OCI-LY1 (cell line): ENCODE results near the gene NR5A1.

Experiments used
- EZH2 ChIP-seq: fragments of 200-600 bp; sonication (generic), shearing (Covaris generic); IDR thresholded peaks from 2 replicates; pipeline ENCODE4 v1.8.0; 2017; ENCODE audit warnings: borderline replicate concordance, mixed run types, mild to moderate bottlenecking, antibody characterized with exemption, low read length, moderate library complexity, mixed read lengths
- TF ChIP-seq, protein P1 (sequence below): fragments of 200-600 bp; sonication (generic), shearing (Covaris generic); IDR thresholded peaks from 2 replicates; pipeline ENCODE4 v1.5.1; 2017; ENCODE audit warnings: mild to moderate bottlenecking, antibody characterized with exemption, low read length, moderate library complexity, mixed read lengths

DNA sequence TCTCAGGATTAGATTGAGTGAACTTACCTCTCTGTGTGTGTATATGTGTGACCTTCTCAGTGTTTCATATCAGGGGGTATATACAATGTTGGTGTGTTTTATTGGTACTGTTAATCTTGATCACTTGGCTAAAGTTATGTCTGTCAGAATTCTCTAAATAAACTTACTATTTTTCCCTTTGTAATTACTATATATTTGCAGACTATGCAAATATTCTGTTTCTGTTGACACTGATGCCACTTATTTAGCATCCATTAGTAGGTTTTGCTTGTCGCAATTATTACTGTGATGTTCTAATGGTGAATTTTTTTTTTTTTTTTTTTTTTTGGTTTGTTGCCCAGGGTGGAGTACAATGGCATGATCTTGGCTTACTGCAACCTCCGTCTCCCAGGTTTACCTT lies 42.9 kb upstream of the NR5A1 start:
- TF ChIP-seq EZH2: no peak
- TF ChIP-seq, protein P1, sequence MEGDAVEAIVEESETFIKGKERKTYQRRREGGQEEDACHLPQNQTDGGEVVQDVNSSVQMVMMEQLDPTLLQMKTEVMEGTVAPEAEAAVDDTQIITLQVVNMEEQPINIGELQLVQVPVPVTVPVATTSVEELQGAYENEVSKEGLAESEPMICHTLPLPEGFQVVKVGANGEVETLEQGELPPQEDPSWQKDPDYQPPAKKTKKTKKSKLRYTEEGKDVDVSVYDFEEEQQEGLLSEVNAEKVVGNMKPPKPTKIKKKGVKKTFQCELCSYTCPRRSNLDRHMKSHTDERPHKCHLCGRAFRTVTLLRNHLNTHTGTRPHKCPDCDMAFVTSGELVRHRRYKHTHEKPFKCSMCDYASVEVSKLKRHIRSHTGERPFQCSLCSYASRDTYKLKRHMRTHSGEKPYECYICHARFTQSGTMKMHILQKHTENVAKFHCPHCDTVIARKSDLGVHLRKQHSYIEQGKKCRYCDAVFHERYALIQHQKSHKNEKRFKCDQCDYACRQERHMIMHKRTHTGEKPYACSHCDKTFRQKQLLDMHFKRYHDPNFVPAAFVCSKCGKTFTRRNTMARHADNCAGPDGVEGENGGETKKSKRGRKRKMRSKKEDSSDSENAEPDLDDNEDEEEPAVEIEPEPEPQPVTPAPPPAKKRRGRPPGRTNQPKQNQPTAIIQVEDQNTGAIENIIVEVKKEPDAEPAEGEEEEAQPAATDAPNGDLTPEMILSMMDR: no peak
